Activated naive CD4-positive, alpha-beta T cell treated with anti-CD3 and anti-CD28 coated beads, Interleukin-2, amount 10 ng/mL, durations not matched to agents 7 days and 5 days (primary cell): ENCODE results near the gene BIRC2.
A peak's percentile ranks its signal among the peaks of the same experiment; 100 is the strongest.
"Not testable (repeated sequence)": the region's sequence is repeated elsewhere in the genome, so short reads cannot be mapped to it uniquely, and the experiment has no call there.

Experiments used
- CTCF ChIA-PET: fragments of 350-600 bp; sonication (Branson Sonifier 250); formaldehyde crosslinking; loops from one replicate; lab custom pipeline; 2021; ENCODE audit warnings: antibody characterized with exemption; lab: Charles Lee
- DNase-seq: peaks from one replicate; pipeline ENCODE4 v3.0.0-alpha.2; 2020
- H3K27ac Mint-ChIP-seq: one replicate; pipeline ENCODE4 v1.8.0; 2021; ENCODE audit warnings: mild to moderate bottlenecking, moderate library complexity, mixed read lengths
- H3K27me3 Mint-ChIP-seq: one replicate; pipeline ENCODE4 v1.8.0; 2021; ENCODE audit warnings: mild to moderate bottlenecking, mixed read lengths
- H3K36me3 Mint-ChIP-seq: one replicate; pipeline ENCODE4 v1.8.0; 2021; ENCODE audit warnings: mixed read lengths
- H3K4me1 Mint-ChIP-seq: one replicate; pipeline ENCODE4 v1.8.0; 2021; ENCODE audit warnings: mixed read lengths
- H3K4me3 Mint-ChIP-seq: one replicate; pipeline ENCODE4 v1.8.0; 2021; ENCODE audit warnings: mild to moderate bottlenecking, moderate library complexity, mixed read lengths
- H3K9me3 Mint-ChIP-seq: one replicate; pipeline ENCODE4 v1.8.0; 2021; ENCODE audit warnings: mixed read lengths

BIRC2 gene

GRCh38 chr11:102367364-102367763, 20.4 kb downstream of the BIRC2 start:
- H3K27me3 Mint-ChIP-seq: no peaks in the 10 kb centered on the region
- H3K36me3 Mint-ChIP-seq: peaks cover 58% of the 10 kb centered on the region
- CTCF ChIA-PET: interaction anchor here (0.6 to 5.3 kb wide), 19 partner anchors 17 to 299 kb away, joined by 3 to 36 read pairs (median 5); no protein-coding TSS in a partner anchor
- peaks cover 2% of the 10 kb centered on the region for H3K9me3 Mint-ChIP-seq
- DNase-seq: no peak
- no peak overlapping the region for H3K4me3 Mint-ChIP-seq
- H3K27ac Mint-ChIP-seq: peak overlapping the region; percentile 12
- peaks cover 36% of the 10 kb centered on the region for H3K4me1 Mint-ChIP-seq

- no peaks in the 10 kb centered on the region for H3K27me3 Mint-ChIP-seq
- H3K36me3 Mint-ChIP-seq: peaks cover 54% of the 10 kb centered on the region
- peak overlapping the region; percentile 19 for H3K27ac Mint-ChIP-seq
- DNase-seq: no peak
- CTCF ChIA-PET: interaction anchor here (0.8 to 5.3 kb wide), 7 partner anchors 9 to 245 kb away, joined by 3 to 36 read pairs (median 3); no protein-coding TSS in a partner anchor
- peaks cover 32% of the 10 kb centered on the region for H3K4me1 Mint-ChIP-seq
- peaks cover 2% of the 10 kb centered on the region for H3K9me3 Mint-ChIP-seq
- H3K4me3 Mint-ChIP-seq: no peak overlapping the region
Measured at GRCh38 chr11:102368472-102368871, 21.5 kb downstream of the BIRC2 start.

GRCh38 chr11:102374633-102375424, 27.8 kb downstream of the BIRC2 start:
- peaks cover 45% of the 10 kb centered on the region for H3K36me3 Mint-ChIP-seq
- H3K9me3 Mint-ChIP-seq, H3K27me3 Mint-ChIP-seq, H3K4me3 Mint-ChIP-seq: not testable (repeated sequence)
- CTCF ChIA-PET: interaction anchor here (0.7 to 1.1 kb wide), 4 partner anchors 10 to 238 kb away, joined by 3 to 6 read pairs (median 3); no protein-coding TSS in a partner anchor
- H3K27ac Mint-ChIP-seq: peak overlapping the region; percentile 19
- peak; percentile 37 for DNase-seq
- H3K4me1 Mint-ChIP-seq: peaks cover 26% of the 10 kb centered on the region

DNA sequence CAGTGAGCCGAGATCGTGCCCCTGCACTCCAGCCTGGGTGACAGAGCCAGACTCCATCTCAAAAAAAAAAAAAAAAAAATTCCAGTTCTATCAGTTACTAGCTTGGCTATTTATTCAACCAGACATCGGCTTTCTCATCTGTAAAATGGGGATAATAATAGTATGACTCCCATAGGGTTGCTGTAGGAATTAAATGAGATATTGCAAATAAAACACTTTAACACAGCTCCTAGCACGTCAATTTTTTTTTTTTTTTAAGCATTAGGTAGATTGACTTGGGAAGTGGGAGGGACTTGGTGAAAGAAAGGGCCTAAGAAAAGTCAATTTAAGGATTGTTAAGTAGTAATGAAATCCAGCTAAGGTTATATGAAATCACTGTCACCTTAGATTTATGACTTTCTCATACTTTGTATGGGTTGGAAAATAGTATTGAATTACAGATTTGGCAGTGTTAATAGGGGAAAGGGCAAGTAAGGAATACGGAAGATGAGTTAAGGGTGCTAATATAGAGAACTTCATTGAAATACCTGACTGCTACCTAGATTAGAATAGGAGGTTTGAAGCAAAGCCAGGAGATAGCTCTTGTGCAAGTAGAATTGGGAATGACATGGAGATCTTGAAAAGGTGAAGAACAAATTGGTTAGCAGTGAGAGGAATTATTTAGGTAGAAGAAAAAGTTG, 28.8 kb downstream of the BIRC2 start:
- Mint-ChIP-seq H3K27ac (no peak overlapping the region), H3K36me3 (peaks cover 50% of the 10 kb centered on the region), H3K4me3 (no peak overlapping the region)

GRCh38 chr11:102377891-102378290, 30.9 kb downstream of the BIRC2 start:
- peaks cover 19% of the 10 kb centered on the region for H3K4me1 Mint-ChIP-seq
- H3K4me3 Mint-ChIP-seq: no peak overlapping the region
- CTCF ChIA-PET: no interaction called here
- H3K27me3 Mint-ChIP-seq: no peaks in the 10 kb centered on the region
- no peaks in the 10 kb centered on the region for H3K9me3 Mint-ChIP-seq
- H3K36me3 Mint-ChIP-seq: peaks cover 52% of the 10 kb centered on the region
- DNase-seq: no peak
- no peak overlapping the region for H3K27ac Mint-ChIP-seq

More for the DNA sequence above, 28.8 kb downstream of the BIRC2 start:
- Mint-ChIP-seq H3K9me3 (peaks cover 2% of the 10 kb centered on the region), H3K27me3 (no peaks in the 10 kb centered on the region), H3K4me1 (peaks cover 26% of the 10 kb centered on the region)
- CTCF ChIA-PET: interaction anchor here (0.7 to 1.1 kb wide), 3 partner anchors 11 to 237 kb away, joined by 3 to 6 read pairs (median 3); no protein-coding TSS in a partner anchor
- DNase-seq: no peak

GRCh38 chr11:102378818-102379217, 31.8 kb downstream of the BIRC2 start:
- DNase-seq: no peak
- Mint-ChIP-seq H3K9me3 (no peaks in the 10 kb centered on the region), H3K27me3 (no peaks in the 10 kb centered on the region), H3K27ac (no peak overlapping the region), H3K4me3 (no peak overlapping the region), H3K36me3 (peaks cover 55% of the 10 kb centered on the region), H3K4me1 (peaks cover 16% of the 10 kb centered on the region)
- CTCF ChIA-PET: interaction anchor here (1.2 to 3.8 kb wide), 2 partner anchors 12 to 23 kb away, joined by 3 to 25 read pairs; no protein-coding TSS in a partner anchor

- Mint-ChIP-seq H3K36me3 (peaks cover 60% of the 10 kb centered on the region), H3K9me3 (no peaks in the 10 kb centered on the region), H3K4me1 (peaks cover 17% of the 10 kb centered on the region), H3K27me3 (no peaks in the 10 kb centered on the region), H3K27ac (no peak overlapping the region), H3K4me3 (no peak overlapping the region)
- CTCF ChIA-PET: interaction anchor here (1.1 to 3.8 kb wide), 4 partner anchors 9 to 40 kb away, joined by 3 to 25 read pairs (median 4); no protein-coding TSS in a partner anchor
- no peak for DNase-seq
Measured at GRCh38 chr11:102382384-102382783, 35.4 kb downstream of the BIRC2 start.

GRCh38 chr11:102383839-102384238, 36.8 kb downstream of the BIRC2 start:
- Mint-ChIP-seq H3K9me3 (peaks cover under 1% of the 10 kb centered on the region), H3K36me3 (peaks cover 56% of the 10 kb centered on the region), H3K4me3 (no peak overlapping the region), H3K27ac (no peak overlapping the region), H3K27me3 (no peaks in the 10 kb centered on the region), H3K4me1 (peaks cover 17% of the 10 kb centered on the region)
- CTCF ChIA-PET: interaction anchor here (0.6 to 1.1 kb wide), 2 partner anchors 9 to 713 kb away, joined by 3 read pairs; no protein-coding TSS in a partner anchor
- no peak for DNase-seq

GRCh38 chr11:102384419-102385079, 37.5 kb downstream of the BIRC2 start:
- H3K9me3 Mint-ChIP-seq: peaks cover 8% of the 10 kb centered on the region
- CTCF ChIA-PET: interaction anchor here (1.1 kb wide), 1 partner anchor 8 kb away, joined by 3 read pairs; no protein-coding TSS in a partner anchor

GRCh38 chr11:102385085-102386007, 38.3 kb downstream of the BIRC2 start:
- Mint-ChIP-seq H3K27me3 (no peaks in the 10 kb centered on the region), H3K4me1 (peaks cover 19% of the 10 kb centered on the region), H3K4me3 (no peak overlapping the region), H3K27ac (no peak overlapping the region), H3K9me3 (peaks cover 9% of the 10 kb centered on the region), H3K36me3 (peaks cover 55% of the 10 kb centered on the region)
- DNase-seq: no peak
- CTCF ChIA-PET: interaction anchor here (0.7 to 1.2 kb wide), 2 partner anchors 22 to 228 kb away, joined by 4 to 5 read pairs; no protein-coding TSS in a partner anchor

More at GRCh38 chr11:102384419-102385079, 37.5 kb downstream of the BIRC2 start:
- Mint-ChIP-seq H3K27ac (no peak overlapping the region), H3K36me3 (peaks cover 57% of the 10 kb centered on the region), H3K4me1 (peaks cover 18% of the 10 kb centered on the region), H3K4me3 (no peak overlapping the region), H3K27me3 (no peaks in the 10 kb centered on the region)
- DNase-seq: no peak

- Mint-ChIP-seq H3K4me3 (no peak overlapping the region), H3K4me1 (peaks cover 24% of the 10 kb centered on the region), H3K9me3 (peaks cover 9% of the 10 kb centered on the region), H3K27me3 (no peaks in the 10 kb centered on the region), H3K27ac (peak overlapping the region; percentile 78), H3K36me3 (peaks cover 48% of the 10 kb centered on the region)
- DNase-seq: no peak
- CTCF ChIA-PET: interaction anchor here (0.7 to 1.2 kb wide), 2 partner anchors 23 to 227 kb away, joined by 4 to 5 read pairs; no protein-coding TSS in a partner anchor
Measured at GRCh38 chr11:102386136-102386734, 39.2 kb downstream of the BIRC2 start.

DNA sequence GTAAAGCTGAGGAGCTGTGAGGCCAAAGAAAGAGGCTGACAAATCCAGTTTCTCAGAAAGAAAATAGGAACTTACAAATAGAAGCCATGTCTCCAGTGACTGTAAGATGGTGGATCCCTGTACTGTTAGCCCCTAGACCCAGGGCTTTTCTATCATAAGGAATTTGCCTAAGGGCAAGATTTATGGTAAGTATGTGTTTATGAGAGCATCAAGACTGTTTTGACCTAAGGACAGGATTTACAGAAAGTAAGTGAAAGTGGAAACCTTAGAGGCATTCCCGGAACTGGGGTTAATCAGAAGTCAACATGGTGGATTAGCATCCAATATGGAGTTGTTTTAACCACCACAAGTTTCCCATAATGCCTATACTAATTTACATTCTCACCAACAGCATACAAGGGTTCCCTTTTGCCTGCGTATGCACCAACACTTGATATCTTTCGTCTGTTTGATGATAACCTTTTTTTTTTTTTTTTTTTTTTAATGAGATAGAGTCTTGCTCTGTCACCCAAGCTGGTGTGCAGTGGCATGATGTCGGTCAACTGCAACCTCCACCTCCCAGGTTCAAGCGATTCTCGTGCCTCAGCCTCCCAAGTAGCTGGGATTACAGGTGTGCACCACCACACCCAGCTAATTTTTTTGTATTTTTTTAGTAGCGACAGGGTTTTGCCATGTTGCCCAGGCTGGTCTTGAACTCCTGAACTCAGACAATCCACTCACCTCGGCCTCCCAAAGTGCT, 40.2 kb downstream of the BIRC2 start:
- CTCF ChIA-PET: no interaction called here
- Mint-ChIP-seq H3K36me3 (peaks cover 43% of the 10 kb centered on the region), H3K27ac (no peak overlapping the region)

More for the DNA sequence above, 40.2 kb downstream of the BIRC2 start:
- Mint-ChIP-seq H3K27me3 (no peaks in the 10 kb centered on the region), H3K4me1 (peaks cover 24% of the 10 kb centered on the region), H3K9me3 (peaks cover 9% of the 10 kb centered on the region), H3K4me3 (no peak overlapping the region)
- no peak for DNase-seq
